ENCODE measurements around the gene BAD.

Gene BAD

GRCh38 chr11:64297699-64298358 is 13.4 kb upstream of the BAD start:
- peaks cover 11% of the 10 kb centered on the region for H3K4me1 Mint-ChIP-seq
- H3K36me3 Mint-ChIP-seq (ENCODE audit: low read depth), result no peaks in the 10 kb centered on the region
- no peak overlapping the region for H3K27ac Mint-ChIP-seq
- no peak overlapping the region for H3K4me3 Mint-ChIP-seq
- DNase-seq, result no peak
- H3K27me3 Mint-ChIP-seq (ENCODE audit: low read depth, poor library complexity), result peaks cover 100% of the 10 kb centered on the region
- TF ChIP-seq CTCF (IDR thresholded peaks at IDR 0.05), result no peak
- no peaks in the 10 kb centered on the region for H3K9me3 Mint-ChIP-seq

- H3K4me1 Mint-ChIP-seq, result peaks cover 11% of the 10 kb centered on the region
- H3K27ac Mint-ChIP-seq, result no peak overlapping the region
- no peaks in the 10 kb centered on the region for H3K9me3 Mint-ChIP-seq
- TF ChIP-seq CTCF (IDR thresholded peaks at IDR 0.05), result no peak
- DNase-seq, result no peak
- H3K36me3 Mint-ChIP-seq (ENCODE audit: low read depth), result no peaks in the 10 kb centered on the region
- peaks cover 100% of the 10 kb centered on the region for H3K27me3 Mint-ChIP-seq (ENCODE audit: low read depth, poor library complexity)
- no peak overlapping the region for H3K4me3 Mint-ChIP-seq
Observed at GRCh38 chr11:64296830-64297698, 12.6 kb upstream of the BAD start.

- Mint-ChIP-seq H3K27ac (no peak overlapping the region), H3K4me3 (no peak overlapping the region), H3K4me1 (peaks cover 11% of the 10 kb centered on the region), H3K36me3 (ENCODE audit: low read depth) (no peaks in the 10 kb centered on the region), H3K9me3 (no peaks in the 10 kb centered on the region), H3K27me3 (ENCODE audit: low read depth, poor library complexity) (peaks cover 93% of the 10 kb centered on the region)
- no peak for TF ChIP-seq CTCF (IDR thresholded peaks at IDR 0.05)
- DNase-seq, result no peak
Observed at GRCh38 chr11:64296236-64296635, 11.8 kb upstream of the BAD start.

- no peak for DNase-seq
- Mint-ChIP-seq H3K4me3 (no peak overlapping the region), H3K27me3 (ENCODE audit: low read depth, poor library complexity) (peaks cover 93% of the 10 kb centered on the region), H3K27ac (no peak overlapping the region), H3K4me1 (peaks cover 12% of the 10 kb centered on the region), H3K36me3 (ENCODE audit: low read depth) (no peaks in the 10 kb centered on the region), H3K9me3 (no peaks in the 10 kb centered on the region)
- no peak for TF ChIP-seq CTCF (IDR thresholded peaks at IDR 0.05)
Observed at GRCh38 chr11:64295760-64296159, 11.3 kb upstream of the BAD start.

- no peak for TF ChIP-seq CTCF (IDR thresholded peaks at IDR 0.05)
- DNase-seq, result no peak
- Mint-ChIP-seq H3K27ac (no peak overlapping the region), H3K4me3 (no peak overlapping the region), H3K36me3 (ENCODE audit: low read depth) (no peaks in the 10 kb centered on the region), H3K9me3 (no peaks in the 10 kb centered on the region), H3K4me1 (peaks cover 10% of the 10 kb centered on the region), H3K27me3 (ENCODE audit: low read depth, poor library complexity) (peaks cover 93% of the 10 kb centered on the region)
Observed at GRCh38 chr11:64294774-64295173, 10.3 kb upstream of the BAD start.

Data from nephron progenitor cell (in vitro differentiated cells).